Choroid plexus epithelial cell (primary cell): Measurements from ENCODE around the gene PREP.

ENCODE experiments used
- DNase-seq: peaks from one replicate; pipeline ENCODE4 v3.0.0-alpha.2; 2010; ENCODE audit warnings: low read depth
- H3K4me3 ChIP-seq: 2 replicates; pipeline ENCODE4 v1.5.1; 2011; ENCODE audit warnings: low read depth, mild to moderate bottlenecking, control low read depth, low read length, moderate library complexity
- TF ChIP-seq, protein P1 (sequence below): conservative IDR thresholded peaks from 2 replicates; pipeline ENCODE4 v1.5.1; 2011; ENCODE audit warnings: low read depth, mild to moderate bottlenecking, control low read depth, inconsistent platforms, low read length, moderate library complexity

The PREP gene

DNA sequence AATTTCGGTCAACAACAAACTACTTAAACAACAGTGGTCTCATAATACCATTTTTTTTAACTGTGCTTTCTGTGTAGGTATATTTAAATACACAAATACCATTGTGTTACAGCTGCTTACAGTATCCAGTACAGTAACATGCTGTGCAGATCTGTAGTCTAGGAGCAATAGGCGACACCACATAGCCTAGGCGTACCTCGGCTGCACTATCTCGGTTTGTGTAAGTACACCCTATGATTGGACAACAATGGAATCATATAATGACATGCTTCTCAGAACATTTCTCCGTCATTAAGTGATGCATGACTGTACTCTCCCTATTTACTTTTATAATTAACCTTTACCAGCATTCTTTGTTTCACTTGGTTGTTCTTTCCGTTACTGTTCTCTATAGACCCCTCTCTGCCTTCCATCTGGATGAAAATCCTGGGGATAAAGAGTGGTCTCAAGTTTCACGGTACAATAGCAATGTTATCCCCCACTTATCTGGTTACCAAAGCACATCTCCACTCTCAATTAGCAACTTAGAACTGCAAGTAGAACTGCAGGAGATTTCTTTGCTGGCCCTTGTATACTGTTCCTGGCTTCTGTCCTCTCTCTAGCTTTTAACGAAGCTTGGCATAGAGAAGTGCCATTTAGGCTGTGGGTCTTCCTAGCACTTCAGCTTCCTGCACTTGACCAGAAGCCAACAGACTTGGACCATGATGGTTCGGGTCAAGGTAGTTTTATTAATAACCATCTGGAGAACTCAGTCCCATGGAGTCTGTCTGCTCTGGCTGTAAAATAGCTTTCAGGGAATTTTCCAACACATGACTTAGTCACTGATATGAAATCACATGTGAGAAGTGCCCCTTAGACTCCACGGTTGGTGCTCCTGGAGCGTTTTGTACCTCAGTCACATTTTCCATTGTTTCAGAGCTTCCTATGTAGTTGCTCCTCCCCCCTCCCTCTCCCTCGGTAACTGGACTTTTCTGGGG is 142.7 kb downstream of the PREP start:
- DNase-seq, result peak; percentile 4
- TF ChIP-seq, protein P1, sequence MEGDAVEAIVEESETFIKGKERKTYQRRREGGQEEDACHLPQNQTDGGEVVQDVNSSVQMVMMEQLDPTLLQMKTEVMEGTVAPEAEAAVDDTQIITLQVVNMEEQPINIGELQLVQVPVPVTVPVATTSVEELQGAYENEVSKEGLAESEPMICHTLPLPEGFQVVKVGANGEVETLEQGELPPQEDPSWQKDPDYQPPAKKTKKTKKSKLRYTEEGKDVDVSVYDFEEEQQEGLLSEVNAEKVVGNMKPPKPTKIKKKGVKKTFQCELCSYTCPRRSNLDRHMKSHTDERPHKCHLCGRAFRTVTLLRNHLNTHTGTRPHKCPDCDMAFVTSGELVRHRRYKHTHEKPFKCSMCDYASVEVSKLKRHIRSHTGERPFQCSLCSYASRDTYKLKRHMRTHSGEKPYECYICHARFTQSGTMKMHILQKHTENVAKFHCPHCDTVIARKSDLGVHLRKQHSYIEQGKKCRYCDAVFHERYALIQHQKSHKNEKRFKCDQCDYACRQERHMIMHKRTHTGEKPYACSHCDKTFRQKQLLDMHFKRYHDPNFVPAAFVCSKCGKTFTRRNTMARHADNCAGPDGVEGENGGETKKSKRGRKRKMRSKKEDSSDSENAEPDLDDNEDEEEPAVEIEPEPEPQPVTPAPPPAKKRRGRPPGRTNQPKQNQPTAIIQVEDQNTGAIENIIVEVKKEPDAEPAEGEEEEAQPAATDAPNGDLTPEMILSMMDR, result no peak
- H3K4me3 ChIP-seq, result no peak overlapping the region

DNA sequence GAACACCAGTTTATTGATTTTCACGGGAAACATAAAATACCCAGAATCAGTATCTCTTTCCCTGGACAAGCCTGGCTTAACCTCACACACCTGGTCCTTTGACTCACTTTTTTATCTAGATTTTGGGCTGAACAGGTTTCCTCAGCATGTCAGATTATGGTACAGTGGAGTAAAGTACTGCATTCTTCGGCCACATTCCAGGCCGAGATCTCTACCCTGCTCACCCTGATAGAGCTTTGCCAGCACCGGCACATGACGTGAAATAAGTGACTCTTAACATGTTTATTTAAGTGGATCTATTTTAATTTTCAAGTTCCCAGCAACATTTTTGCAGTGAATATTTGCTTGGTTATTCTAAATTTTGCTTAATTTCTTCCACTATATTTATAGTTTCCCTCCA is 144.1 kb downstream of the PREP start:
- TF ChIP-seq, protein P1, result no peak
- no peak overlapping the region for H3K4me3 ChIP-seq
- no peak for DNase-seq

DNA sequence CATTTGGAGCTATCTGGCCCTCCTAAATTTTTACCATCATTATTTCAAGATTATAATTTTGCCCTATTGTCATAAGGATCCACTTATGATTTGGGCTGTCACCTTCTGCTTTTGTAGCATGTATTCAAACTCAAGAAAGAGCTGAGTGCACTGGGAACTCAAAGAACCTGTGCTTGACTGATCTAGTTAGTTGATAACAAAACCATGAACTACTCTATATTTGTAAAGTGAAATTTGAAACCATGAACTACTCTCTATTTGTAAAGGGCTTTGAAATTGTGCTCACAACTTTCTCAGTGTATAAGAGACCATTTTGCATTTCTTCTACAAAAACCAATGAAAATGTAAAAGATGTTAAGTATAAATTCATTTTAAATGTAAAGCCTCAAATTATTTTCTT is 145.5 kb downstream of the PREP start:
- H3K4me3 ChIP-seq, result no peak overlapping the region
- DNase-seq, result peak; percentile 7
- TF ChIP-seq, protein P1, result no peak

DNA sequence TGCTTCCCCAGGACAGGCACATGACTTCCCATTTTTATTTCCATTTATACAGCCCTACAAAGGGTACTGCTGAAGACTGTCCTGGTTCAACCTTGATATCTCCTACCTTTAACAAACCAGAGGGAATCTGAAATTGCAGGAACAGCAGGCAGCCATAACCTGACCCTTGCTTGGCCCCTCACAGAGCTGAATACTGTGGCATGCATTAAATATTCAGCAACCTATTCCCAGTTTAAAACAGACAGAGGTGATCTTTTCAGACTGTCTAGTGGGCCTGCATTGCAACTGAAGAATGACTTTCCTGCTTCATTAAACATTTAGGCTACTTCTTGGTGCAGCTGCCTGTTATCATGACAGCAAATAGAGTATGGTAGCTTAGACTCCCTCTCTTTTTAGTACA is 146.3 kb downstream of the PREP start:
- TF ChIP-seq, protein P1, result no peak
- H3K4me3 ChIP-seq, result no peak overlapping the region
- DNase-seq, result no peak

DNA sequence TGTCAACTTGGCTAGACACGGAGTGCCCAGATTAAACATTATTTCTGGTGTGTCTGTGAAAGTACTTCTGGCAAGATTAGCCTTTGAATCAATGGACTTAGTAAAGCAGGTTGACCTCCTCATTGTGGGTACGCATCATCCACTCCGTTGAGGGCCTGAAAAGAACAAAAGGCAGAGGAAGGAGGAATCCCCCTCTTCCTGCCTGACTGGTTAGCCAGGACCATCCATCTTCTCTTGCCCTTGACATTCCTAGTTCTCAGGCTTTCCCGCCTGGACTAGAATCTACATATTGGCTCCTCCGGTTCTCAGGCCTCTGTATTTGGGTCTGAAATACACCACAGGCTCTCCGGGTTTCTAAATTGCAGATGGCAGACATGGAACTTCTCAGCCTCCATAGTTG is 149.1 kb downstream of the PREP start:
- H3K4me3 ChIP-seq, result no peak overlapping the region
- no peak for DNase-seq
- TF ChIP-seq, protein P1, result no peak

DNA sequence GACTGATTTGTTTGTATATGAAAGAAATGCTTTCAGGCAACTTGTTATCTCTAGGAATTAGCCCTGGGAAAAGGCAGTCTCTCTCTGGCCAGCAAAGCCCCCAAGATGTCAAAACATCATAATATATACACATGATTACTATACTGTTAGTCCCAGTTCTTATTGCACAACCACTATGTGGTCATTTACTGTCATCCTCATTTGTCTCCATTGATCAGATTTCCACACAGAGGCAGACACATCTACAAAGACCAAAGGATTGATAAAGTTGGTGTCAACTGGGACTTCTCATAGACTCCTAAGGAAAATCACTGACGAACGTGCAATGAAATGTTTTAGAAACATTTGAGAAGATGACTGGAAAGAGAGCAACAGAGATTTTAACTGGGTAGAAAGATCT is 151.2 kb downstream of the PREP start:
- H3K4me3 ChIP-seq, result no peak overlapping the region
- DNase-seq, result no peak
- TF ChIP-seq, protein P1, result no peak

DNA sequence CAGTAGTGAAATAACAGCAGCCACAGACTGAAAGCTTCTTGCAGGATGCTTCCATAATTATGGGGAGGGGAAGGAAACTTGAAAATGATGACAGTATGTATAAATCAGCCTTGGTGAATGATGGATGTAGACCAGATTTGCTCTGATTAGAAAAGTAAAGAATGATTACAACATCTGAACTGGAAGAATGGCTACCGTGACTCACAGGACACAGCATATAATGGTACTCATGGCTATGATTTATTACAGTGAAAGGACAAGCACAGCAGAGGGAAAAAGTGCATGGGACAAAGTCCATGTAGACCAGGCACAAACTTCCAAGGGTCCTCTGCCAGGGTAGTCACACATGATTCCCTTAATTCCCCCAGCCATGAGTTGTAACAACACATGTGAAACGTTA is 152.3 kb downstream of the PREP start:
- TF ChIP-seq, protein P1, result no peak
- no peak for DNase-seq

More for the DNA sequence above, 152.3 kb downstream of the PREP start:
- no peak overlapping the region for H3K4me3 ChIP-seq
